ENCODE measurements around the gene SOD2. TPM values are rescaled to one million over a fixed set of nuclear protein-coding genes. Genes with fewer than 3 reads are reported as not detected.

SOD2 gene
- total RNA-seq, 2 donors from 2014 or later = 138 to 1,181 TPM

- no peak overlapping the region for H3K4me3 ChIP-seq
Measured at GRCh38 chr6:159687341-159687740, 5.7 kb downstream of the SOD2 start.

GRCh38 chr6:159686703-159687102 lies 6.3 kb downstream of the SOD2 start:
- TF ChIP-seq, protein P1, sequence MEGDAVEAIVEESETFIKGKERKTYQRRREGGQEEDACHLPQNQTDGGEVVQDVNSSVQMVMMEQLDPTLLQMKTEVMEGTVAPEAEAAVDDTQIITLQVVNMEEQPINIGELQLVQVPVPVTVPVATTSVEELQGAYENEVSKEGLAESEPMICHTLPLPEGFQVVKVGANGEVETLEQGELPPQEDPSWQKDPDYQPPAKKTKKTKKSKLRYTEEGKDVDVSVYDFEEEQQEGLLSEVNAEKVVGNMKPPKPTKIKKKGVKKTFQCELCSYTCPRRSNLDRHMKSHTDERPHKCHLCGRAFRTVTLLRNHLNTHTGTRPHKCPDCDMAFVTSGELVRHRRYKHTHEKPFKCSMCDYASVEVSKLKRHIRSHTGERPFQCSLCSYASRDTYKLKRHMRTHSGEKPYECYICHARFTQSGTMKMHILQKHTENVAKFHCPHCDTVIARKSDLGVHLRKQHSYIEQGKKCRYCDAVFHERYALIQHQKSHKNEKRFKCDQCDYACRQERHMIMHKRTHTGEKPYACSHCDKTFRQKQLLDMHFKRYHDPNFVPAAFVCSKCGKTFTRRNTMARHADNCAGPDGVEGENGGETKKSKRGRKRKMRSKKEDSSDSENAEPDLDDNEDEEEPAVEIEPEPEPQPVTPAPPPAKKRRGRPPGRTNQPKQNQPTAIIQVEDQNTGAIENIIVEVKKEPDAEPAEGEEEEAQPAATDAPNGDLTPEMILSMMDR (IDR thresholded peaks at IDR 0.05) = no peak
- ATAC-seq (ENCODE audit: insufficient number of reproducible peaks, low FRiP score, low read depth) (no peak), DNase-seq (ENCODE audit: low spot score) (no peak)
- Histone ChIP-seq H3K27me3 (replicated peaks; ENCODE audit: insufficient read depth) (no peaks in the 10 kb centered on the region), H3K4me3 (no peak overlapping the region), H3K4me1 (ENCODE audit: control insufficient read depth in 1 of 2, low read depth in 2 of 2) (peaks cover 12 to 19% of the 10 kb centered on the region in 2 donors), H3K36me3 (peaks cover 30% of the 10 kb centered on the region), H3K27ac (no peak overlapping the region), H3K9me3 (no peaks in the 10 kb centered on the region)

More at GRCh38 chr6:159687341-159687740, 5.7 kb downstream of the SOD2 start:
- TF ChIP-seq, protein P1 (IDR thresholded peaks at IDR 0.05) = no peak
- Histone ChIP-seq H3K27ac (no peak overlapping the region), H3K9me3 (no peaks in the 10 kb centered on the region), H3K36me3 (peaks cover 27% of the 10 kb centered on the region), H3K4me1 (ENCODE audit: control insufficient read depth in 1 of 2, low read depth in 2 of 2) (peaks cover 13 to 25% of the 10 kb centered on the region in 2 donors), H3K27me3 (replicated peaks; ENCODE audit: insufficient read depth) (no peaks in the 10 kb centered on the region)
- no peak for ATAC-seq (ENCODE audit: insufficient number of reproducible peaks, low FRiP score, low read depth)
- no peak for DNase-seq (ENCODE audit: low spot score)

- ATAC-seq (ENCODE audit: insufficient number of reproducible peaks, low FRiP score, low read depth) = no peak
- Histone ChIP-seq H3K27me3 (replicated peaks; ENCODE audit: insufficient read depth) (no peaks in the 10 kb centered on the region), H3K9me3 (no peaks in the 10 kb centered on the region), H3K36me3 (peaks cover 35% of the 10 kb centered on the region), H3K4me3 (no peak overlapping the region), H3K27ac (no peak overlapping the region), H3K4me1 (ENCODE audit: control insufficient read depth in 1 of 2, low read depth in 2 of 2) (peaks cover 9 to 12% of the 10 kb centered on the region in 2 donors)
- DNase-seq (ENCODE audit: low spot score) = no peak
- TF ChIP-seq, protein P1 (IDR thresholded peaks at IDR 0.05) = no peak
Measured at GRCh38 chr6:159686040-159686439, 7.0 kb downstream of the SOD2 start.

DNA sequence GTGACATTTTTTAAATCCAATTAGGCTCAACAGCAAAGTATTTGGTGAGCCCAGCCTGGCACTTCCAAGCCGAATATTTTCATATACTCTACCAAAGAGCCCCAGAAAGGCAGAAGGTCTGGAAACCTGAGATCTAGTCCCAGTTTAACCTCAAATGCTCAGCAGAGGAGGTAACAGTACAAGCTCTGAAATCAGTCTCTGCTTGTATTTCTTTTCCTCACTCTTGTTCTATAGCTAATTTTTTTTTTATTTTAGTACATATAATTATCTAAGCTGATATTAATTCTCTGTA lies 9.1 kb downstream of the SOD2 start:
- no peak for DNase-seq (ENCODE audit: low spot score)
- H3K36me3 ChIP-seq = peaks cover 35% of the 10 kb centered on the region
- peaks cover 0 to 5% of the 10 kb centered on the region in 2 donors for H3K4me1 ChIP-seq (ENCODE audit: control insufficient read depth in 1 of 2, low read depth in 2 of 2)
- H3K4me3 ChIP-seq = no peak overlapping the region
- no peak overlapping the region for H3K27ac ChIP-seq
- no peak for ATAC-seq (ENCODE audit: insufficient number of reproducible peaks, low FRiP score, low read depth)
- TF ChIP-seq, protein P1 (IDR thresholded peaks at IDR 0.05) = no peak
- H3K27me3 ChIP-seq (replicated peaks; ENCODE audit: insufficient read depth) = no peaks in the 10 kb centered on the region
- no peaks in the 10 kb centered on the region for H3K9me3 ChIP-seq

GRCh38 chr6:159682810-159683209 lies 10.2 kb downstream of the SOD2 start:
- ATAC-seq (ENCODE audit: insufficient number of reproducible peaks, low FRiP score, low read depth) = no peak
- DNase-seq (ENCODE audit: low spot score) = no peak
- Histone ChIP-seq H3K27me3 (replicated peaks; ENCODE audit: insufficient read depth) (no peaks in the 10 kb centered on the region), H3K4me1 (ENCODE audit: control insufficient read depth in 1 of 2, low read depth in 2 of 2) (no peaks in the 10 kb centered on the region), H3K36me3 (peaks cover 35% of the 10 kb centered on the region), H3K27ac (no peak overlapping the region), H3K9me3 (no peaks in the 10 kb centered on the region), H3K4me3 (no peak overlapping the region)
- TF ChIP-seq, protein P1 (IDR thresholded peaks at IDR 0.05) = no peak

All from thoracic aorta (tissue), 2 donors.